HUES48 (cell line): ENCODE measurements around the gene PRDM15.

Experiments used
- H3K27ac ChIP-seq: one replicate; pipeline ENCODE4 v1.7.0; 2013; ENCODE audit warnings: low read depth, low read length, inconsistent platforms
- H3K27me3 ChIP-seq: 2 replicates; pipeline ENCODE4 v1.6.1; 2013; ENCODE audit warnings: mild to moderate bottlenecking, low read length; ENCODE audit not compliant: control insufficient read depth, insufficient read depth
- H3K36me3 ChIP-seq: 2 replicates; pipeline ENCODE4 v1.6.1; 2013; ENCODE audit warnings: low read length; ENCODE audit not compliant: control insufficient read depth, insufficient read depth
- H3K4me1 ChIP-seq: 2 replicates; pipeline ENCODE4 v1.6.1; 2013; ENCODE audit warnings: mild to moderate bottlenecking, low read length; ENCODE audit not compliant: control insufficient read depth, insufficient read depth
- H3K4me3 ChIP-seq: 2 replicates; pipeline ENCODE4 v1.5.1; 2013; ENCODE audit warnings: mild to moderate bottlenecking, low read depth, low read length
- H3K9ac ChIP-seq: 2 replicates; pipeline ENCODE4 v1.6.1; 2013; ENCODE audit warnings: mild to moderate bottlenecking, low read depth, low read length, moderate library complexity
- H3K9me3 ChIP-seq: 2 replicates; pipeline ENCODE4 v1.6.1; 2013; ENCODE audit warnings: low read length; ENCODE audit not compliant: control insufficient read depth, insufficient read depth

The PRDM15 gene

DNA sequence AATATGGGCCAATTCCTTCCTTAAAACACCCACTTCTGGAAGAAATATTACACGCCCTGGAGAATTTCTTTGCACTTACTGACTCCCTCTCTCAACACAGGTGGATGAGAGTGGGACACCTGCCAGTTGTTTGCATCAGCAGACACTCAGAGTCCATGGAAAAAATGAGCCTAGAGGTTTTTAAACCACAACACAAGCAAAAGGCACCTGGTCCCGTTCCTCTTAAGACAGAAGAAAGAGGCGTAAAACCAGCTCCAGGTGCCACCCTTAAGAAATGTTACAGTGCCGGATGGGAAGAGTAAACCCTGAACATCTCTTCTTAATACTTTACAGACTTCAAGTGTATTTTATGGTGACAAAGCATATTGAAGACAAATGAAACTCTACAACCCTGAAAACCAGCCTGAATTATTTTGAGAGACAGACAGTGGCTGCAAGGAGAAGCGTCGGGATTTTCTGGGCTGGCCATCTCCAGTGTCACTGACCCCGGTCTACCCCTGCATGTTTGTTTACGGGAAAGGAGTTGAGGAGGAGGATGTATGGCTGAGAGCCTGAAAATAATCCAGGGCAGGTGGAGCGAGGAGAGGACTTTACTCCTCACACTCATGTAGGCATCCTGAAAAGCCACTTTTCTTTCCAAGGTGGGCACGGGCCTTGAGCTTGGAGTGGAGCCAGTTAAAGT lies 104.5 kb downstream of the PRDM15 start:
- Histone ChIP-seq H3K27me3 (peaks cover 69% of the 10 kb centered on the region), H3K9me3 (no peaks in the 10 kb centered on the region), H3K4me3 (no peak overlapping the region), H3K36me3 (no peaks in the 10 kb centered on the region), H3K9ac (no peak overlapping the region), H3K4me1 (peaks cover 21% of the 10 kb centered on the region), H3K27ac (no peak overlapping the region)

GRCh38 chr21:41772351-41773080 lies 106.6 kb downstream of the PRDM15 start:
- no peak overlapping the region for H3K4me3 ChIP-seq
- no peak overlapping the region for H3K9ac ChIP-seq
- no peaks in the 10 kb centered on the region for H3K36me3 ChIP-seq
- no peaks in the 10 kb centered on the region for H3K9me3 ChIP-seq
- peaks cover 87% of the 10 kb centered on the region for H3K27me3 ChIP-seq
- H3K27ac ChIP-seq, result no peak overlapping the region
- peaks cover 31% of the 10 kb centered on the region for H3K4me1 ChIP-seq

- Histone ChIP-seq H3K27me3 (peaks cover 87% of the 10 kb centered on the region), H3K4me1 (peaks cover 33% of the 10 kb centered on the region)
These were observed 107.6 kb downstream of the PRDM15 start for GRCh38 chr21:41771625-41771945.

DNA sequence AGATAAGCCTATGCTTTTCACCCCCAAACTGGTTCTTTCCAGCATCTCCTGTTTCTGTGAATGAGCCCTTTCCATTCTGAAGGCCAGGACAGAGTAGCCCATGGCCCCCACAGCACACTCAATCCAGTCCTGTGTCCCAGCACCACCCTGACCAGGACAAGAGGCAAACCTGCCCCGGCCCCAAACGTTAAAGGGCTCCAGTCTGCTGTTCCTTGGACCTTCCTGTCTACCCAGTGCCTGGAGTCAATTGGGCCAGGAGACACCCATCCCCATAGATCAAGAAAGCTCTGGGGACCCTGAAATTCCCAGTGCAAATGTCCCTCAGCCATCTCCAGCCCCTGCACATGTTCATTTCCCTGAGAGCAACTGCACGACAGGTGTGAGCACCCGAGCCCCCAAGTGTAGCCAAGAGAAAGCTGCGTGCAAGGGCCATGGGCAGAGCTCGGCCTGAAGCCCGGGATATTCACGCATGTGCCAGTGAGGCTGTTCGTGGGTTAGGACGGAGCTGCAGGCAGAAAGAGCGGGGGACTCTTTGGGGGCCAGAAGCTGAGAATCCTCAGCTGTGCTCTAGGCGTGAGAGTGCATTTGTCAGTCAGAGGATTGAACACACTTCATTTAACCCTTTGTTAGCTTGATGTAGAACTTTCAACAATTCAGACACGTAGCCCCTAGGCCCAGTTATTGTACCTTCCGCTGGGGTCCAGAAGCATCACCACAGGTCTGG lies 108.1 kb downstream of the PRDM15 start:
- Histone ChIP-seq H3K9me3 (no peaks in the 10 kb centered on the region), H3K9ac (no peak overlapping the region), H3K36me3 (no peaks in the 10 kb centered on the region), H3K27me3 (peaks cover 93% of the 10 kb centered on the region), H3K4me3 (no peak overlapping the region), H3K27ac (no peak overlapping the region), H3K4me1 (peaks cover 33% of the 10 kb centered on the region)

More at GRCh38 chr21:41771625-41771945, 107.6 kb downstream of the PRDM15 start:
- Histone ChIP-seq H3K9me3 (no peaks in the 10 kb centered on the region), H3K27ac (no peak overlapping the region), H3K9ac (no peak overlapping the region), H3K36me3 (no peaks in the 10 kb centered on the region), H3K4me3 (no peak overlapping the region)

- H3K9ac ChIP-seq, result no peak overlapping the region
- H3K4me3 ChIP-seq, result no peak overlapping the region
- peaks cover 96% of the 10 kb centered on the region for H3K27me3 ChIP-seq
- H3K36me3 ChIP-seq, result no peaks in the 10 kb centered on the region
- peaks cover 42% of the 10 kb centered on the region for H3K4me1 ChIP-seq
- H3K27ac ChIP-seq, result no peak overlapping the region
- H3K9me3 ChIP-seq, result no peaks in the 10 kb centered on the region
These were observed 109.2 kb downstream of the PRDM15 start for GRCh38 chr21:41769933-41770332.

GRCh38 chr21:41769521-41769920 lies 109.6 kb downstream of the PRDM15 start:
- H3K27ac ChIP-seq, result no peak overlapping the region
- H3K9ac ChIP-seq, result no peak overlapping the region
- no peaks in the 10 kb centered on the region for H3K9me3 ChIP-seq
- peaks cover 45% of the 10 kb centered on the region for H3K4me1 ChIP-seq
- peaks cover 96% of the 10 kb centered on the region for H3K27me3 ChIP-seq
- H3K36me3 ChIP-seq, result no peaks in the 10 kb centered on the region
- H3K4me3 ChIP-seq, result no peak overlapping the region

GRCh38 chr21:41769111-41769510 lies 110.0 kb downstream of the PRDM15 start:
- peaks cover 46% of the 10 kb centered on the region for H3K4me1 ChIP-seq
- H3K9ac ChIP-seq, result no peak overlapping the region
- no peak overlapping the region for H3K27ac ChIP-seq
- H3K9me3 ChIP-seq, result no peaks in the 10 kb centered on the region
- H3K27me3 ChIP-seq, result peaks cover 98% of the 10 kb centered on the region
- H3K36me3 ChIP-seq, result no peaks in the 10 kb centered on the region
- H3K4me3 ChIP-seq, result peak overlapping the region; percentile 41

GRCh38 chr21:41768437-41769042 lies 110.6 kb downstream of the PRDM15 start:
- H3K27me3 ChIP-seq, result peaks cover 99% of the 10 kb centered on the region
- H3K4me3 ChIP-seq, result peak overlapping the region; percentile 41
- no peaks in the 10 kb centered on the region for H3K36me3 ChIP-seq
- H3K27ac ChIP-seq, result peak overlapping the region; percentile 31
- H3K9me3 ChIP-seq, result no peaks in the 10 kb centered on the region
- no peak overlapping the region for H3K9ac ChIP-seq
- peaks cover 52% of the 10 kb centered on the region for H3K4me1 ChIP-seq

GRCh38 chr21:41767606-41768436 lies 111.3 kb downstream of the PRDM15 start:
- peaks cover 58% of the 10 kb centered on the region for H3K4me1 ChIP-seq
- peak overlapping the region; percentile 31 for H3K27ac ChIP-seq
- peaks cover 99% of the 10 kb centered on the region for H3K27me3 ChIP-seq
- H3K9ac ChIP-seq, result no peak overlapping the region
- H3K36me3 ChIP-seq, result no peaks in the 10 kb centered on the region
- H3K9me3 ChIP-seq, result no peaks in the 10 kb centered on the region
- H3K4me3 ChIP-seq, result peak overlapping the region; percentile 41

- no peak within 1 kb of the TSS for H3K27ac ChIP-seq
- H3K9me3 ChIP-seq, result no peaks in the 10 kb centered on the region
- no peak within 1 kb of the TSS for H3K9ac ChIP-seq
- H3K27me3 ChIP-seq, result peaks cover 96% of the 10 kb centered on the region
- H3K4me3 ChIP-seq, result peak within 1 kb of the TSS; percentile 62
- H3K4me1 ChIP-seq, result peaks cover 55% of the 10 kb centered on the region
- H3K36me3 ChIP-seq, result no peaks in the 10 kb centered on the region
These were observed 112.1 kb downstream of the PRDM15 start, which contains the start of gene RIPK4 for GRCh38 chr21:41766883-41767605. RIPK4 (minus strand) TSS chr21:41767052; CDS start chr21:41767041, 11 bp downstream.
